ENCODE data around the gene WDR82.

Gene WDR82

DNA sequence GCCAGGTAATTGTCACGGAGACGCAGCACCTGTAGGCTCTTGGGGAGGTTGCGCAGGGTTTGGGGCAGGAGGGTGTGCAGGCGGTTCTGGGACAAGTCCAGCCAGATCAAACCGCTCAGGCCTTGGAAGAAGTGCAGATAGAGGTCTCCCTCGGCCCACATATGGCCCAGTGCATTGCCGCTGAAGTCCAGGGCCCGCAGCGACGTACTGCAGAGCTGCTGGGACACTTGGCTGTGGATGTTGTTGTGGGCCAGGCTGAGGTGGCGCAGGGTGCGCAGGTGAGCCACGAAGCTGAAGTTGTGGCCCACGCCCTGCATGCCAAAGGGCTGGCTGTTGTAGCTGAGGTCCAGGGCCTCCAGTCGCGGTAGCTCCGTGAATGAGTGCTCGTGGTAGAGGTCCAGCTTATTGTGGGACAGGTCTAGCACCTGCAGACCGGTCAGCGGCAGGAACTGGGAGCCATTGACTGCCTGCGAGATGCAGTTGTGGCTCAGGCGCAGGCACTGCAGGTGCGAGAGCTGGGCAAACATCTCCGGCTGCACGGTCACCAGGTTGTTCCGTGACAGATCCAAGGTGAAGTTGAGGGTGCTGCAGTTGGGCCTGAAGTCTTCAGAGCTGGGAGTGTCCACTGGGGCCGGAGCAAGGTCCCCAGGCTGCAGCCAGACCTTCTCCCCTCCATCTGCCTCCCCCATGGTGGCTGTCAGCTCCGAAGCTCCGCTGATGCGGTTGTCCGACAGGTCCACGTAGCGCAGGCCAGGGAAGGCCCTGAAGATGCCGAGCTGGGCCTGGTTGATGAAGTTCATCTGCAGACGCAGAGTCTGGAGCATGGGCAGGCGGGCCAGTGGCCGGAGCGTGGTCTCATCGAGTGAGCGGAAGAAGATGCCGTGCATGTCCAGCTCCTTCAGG is 55.9 kb downstream of the WDR82 start:
- Histone ChIP-seq H2AFZ (ENCODE audit: low read depth, low read length) (no peak overlapping the region), H3K27me3 (ENCODE audit: insufficient read depth, low read length) (no peaks in the 10 kb centered on the region), H3K4me3 (ENCODE audit: low read length) (no peak overlapping the region), H3K36me3 (ENCODE audit: insufficient read depth, low read length) (no peaks in the 10 kb centered on the region), H3K4me1 (ENCODE audit: insufficient read depth, low read length) (peaks cover 12% of the 10 kb centered on the region), H3K9me3 (ENCODE audit: low read length) (no peaks in the 10 kb centered on the region)

DNA sequence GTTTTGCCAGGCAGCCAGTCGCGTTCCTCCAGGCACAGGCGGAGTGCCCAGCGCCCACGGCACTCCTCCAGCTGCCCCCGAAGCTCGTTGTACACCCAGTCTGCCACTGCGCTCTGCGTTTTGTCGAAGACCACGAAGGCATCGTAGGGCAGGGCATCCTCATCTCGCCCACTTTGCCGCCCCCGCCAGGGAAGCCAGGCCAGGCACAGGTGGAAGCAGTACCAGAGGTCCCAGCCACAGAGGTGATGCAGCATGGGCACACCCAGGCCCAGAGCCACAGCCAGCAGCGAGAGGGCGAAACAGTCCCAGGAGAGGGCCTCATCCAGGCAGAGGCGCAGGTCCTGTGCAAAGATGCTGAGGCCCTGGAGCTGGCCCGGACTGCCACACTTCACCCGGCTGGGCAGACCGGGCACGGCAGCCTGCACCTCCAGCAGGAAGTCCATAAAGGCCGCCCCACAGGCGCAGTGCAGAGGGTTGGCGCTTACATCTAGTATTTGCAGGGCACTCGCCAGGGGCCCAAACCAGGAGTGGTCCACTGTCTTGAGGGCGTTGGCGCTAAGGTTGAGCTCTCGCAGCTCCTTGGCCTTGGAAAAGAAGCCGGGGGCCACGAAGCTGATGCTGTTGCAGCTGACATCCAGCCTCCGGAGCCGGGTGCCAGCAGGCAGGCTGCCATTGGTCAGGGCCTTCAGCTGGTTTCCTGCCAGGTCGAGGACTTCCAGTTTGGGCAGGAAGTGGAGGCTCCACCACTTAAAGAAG is 56.7 kb downstream of the WDR82 start:
- H3K9me3 ChIP-seq (ENCODE audit: low read length) = no peaks in the 10 kb centered on the region

DNA sequence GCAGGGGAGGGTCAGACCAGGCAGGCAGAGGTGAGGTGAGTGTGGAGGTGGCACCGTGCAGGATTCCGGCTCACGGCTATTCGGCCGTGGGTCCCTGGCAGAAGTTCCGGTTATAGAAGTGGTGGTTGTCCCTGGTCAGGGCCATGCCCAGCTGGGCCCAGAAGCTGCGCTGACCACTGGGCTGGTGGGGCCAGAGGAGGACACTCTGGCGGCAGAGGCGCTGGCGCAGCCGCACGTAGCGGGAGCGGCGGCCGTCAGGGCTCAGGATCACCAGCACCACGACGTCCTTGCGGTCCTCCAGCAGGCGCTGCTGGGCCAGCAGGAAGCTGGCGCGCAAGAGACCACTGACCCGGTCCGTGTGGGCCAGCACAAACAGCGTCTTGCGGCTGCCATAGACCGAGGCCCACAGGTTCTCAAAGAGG is 57.3 kb downstream of the WDR82 start:
- H3K9me3 ChIP-seq (ENCODE audit: low read length) = no peaks in the 10 kb centered on the region
- no peaks in the 10 kb centered on the region for H3K27me3 ChIP-seq (ENCODE audit: insufficient read depth, low read length)
- H3K4me1 ChIP-seq (ENCODE audit: insufficient read depth, low read length) = peaks cover 12% of the 10 kb centered on the region
- H3K4me3 ChIP-seq (ENCODE audit: low read length) = no peak overlapping the region
- no peak overlapping the region for H2AFZ ChIP-seq (ENCODE audit: low read depth, low read length)
- no peaks in the 10 kb centered on the region for H3K36me3 ChIP-seq (ENCODE audit: insufficient read depth, low read length)

More for the DNA sequence above, 56.7 kb downstream of the WDR82 start:
- no peak overlapping the region for H2AFZ ChIP-seq (ENCODE audit: low read depth, low read length)
- no peaks in the 10 kb centered on the region for H3K27me3 ChIP-seq (ENCODE audit: insufficient read depth, low read length)
- no peak overlapping the region for H3K4me3 ChIP-seq (ENCODE audit: low read length)
- peaks cover 12% of the 10 kb centered on the region for H3K4me1 ChIP-seq (ENCODE audit: insufficient read depth, low read length)
- H3K36me3 ChIP-seq (ENCODE audit: insufficient read depth, low read length) = no peaks in the 10 kb centered on the region

DNA sequence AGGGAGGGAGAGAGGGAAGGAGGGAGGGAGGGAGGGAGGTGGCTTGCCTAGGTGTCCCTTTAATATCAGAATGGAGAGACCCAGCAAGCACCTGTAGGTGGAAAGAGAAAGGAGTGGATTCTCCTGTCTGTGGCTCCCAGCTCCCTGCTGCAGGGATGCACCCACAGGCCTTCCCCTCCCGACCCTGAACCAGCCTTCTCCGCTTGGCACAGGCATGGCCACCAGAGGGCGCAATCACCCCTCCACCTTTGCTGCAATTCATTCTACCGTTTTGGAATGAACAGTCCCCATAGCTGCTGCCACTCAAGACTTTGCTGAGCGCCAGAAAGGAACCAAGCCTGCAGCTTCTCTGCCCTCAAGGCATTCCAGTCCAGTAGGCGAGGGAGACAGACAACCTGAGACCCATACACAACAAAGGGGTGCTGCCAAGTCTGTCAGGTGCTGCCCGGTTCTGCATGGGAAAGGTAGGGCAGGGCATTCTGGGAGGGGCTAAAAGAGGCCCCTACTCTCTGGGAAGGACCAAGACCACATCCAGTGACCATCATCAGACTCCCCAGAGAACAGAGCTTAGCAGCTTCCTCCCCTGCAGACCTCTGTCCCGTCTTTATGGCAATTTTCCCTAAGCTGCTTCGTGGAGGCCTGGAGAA is 57.9 kb downstream of the WDR82 start:
- peaks cover 3% of the 10 kb centered on the region for H3K36me3 ChIP-seq (ENCODE audit: insufficient read depth, low read length)
- no peak overlapping the region for H2AFZ ChIP-seq (ENCODE audit: low read depth, low read length)
- H3K27me3 ChIP-seq (ENCODE audit: insufficient read depth, low read length) = no peaks in the 10 kb centered on the region
- no peaks in the 10 kb centered on the region for H3K9me3 ChIP-seq (ENCODE audit: low read length)
- no peak overlapping the region for H3K4me3 ChIP-seq (ENCODE audit: low read length)
- H3K4me1 ChIP-seq (ENCODE audit: insufficient read depth, low read length) = peaks cover 12% of the 10 kb centered on the region

DNA sequence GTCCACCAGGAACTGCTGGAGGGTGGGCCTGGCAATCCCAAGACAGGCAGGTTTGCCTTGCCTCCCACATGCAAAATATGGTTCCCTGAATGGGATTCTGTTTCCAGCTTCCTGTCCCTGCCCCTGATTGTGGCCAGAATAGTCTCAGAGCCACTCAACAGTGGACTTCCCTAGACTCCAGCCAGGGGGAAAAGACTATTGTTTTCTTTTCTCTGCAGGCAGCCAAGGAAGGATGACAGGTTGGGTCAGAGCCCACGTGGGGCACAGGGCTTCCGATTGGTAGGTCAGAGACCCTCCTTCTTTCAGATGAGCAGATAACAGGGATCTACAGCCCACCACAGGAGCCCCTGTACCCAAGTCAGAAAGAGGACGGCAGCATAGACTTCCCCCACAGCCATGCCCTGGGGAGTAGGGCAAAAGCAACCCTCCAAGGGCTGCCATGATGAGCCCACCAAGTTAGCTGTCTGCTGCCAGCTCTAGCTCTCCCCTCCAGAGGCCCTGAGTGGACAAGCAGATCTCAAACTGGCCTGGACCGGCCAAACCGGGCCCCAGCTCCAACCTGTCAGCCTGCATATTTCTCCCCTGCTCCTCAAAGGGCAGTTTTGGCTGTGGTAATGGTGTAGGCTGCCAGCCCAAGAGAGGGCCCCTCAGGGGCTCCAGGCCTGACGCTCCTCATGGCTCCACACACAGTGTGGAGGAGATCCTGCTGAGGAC is 59.4 kb downstream of the WDR82 start:
- Histone ChIP-seq H3K27me3 (ENCODE audit: insufficient read depth, low read length) (no peaks in the 10 kb centered on the region), H3K4me3 (ENCODE audit: low read length) (no peak overlapping the region), H3K9me3 (ENCODE audit: low read length) (no peaks in the 10 kb centered on the region), H3K4me1 (ENCODE audit: insufficient read depth, low read length) (peaks cover 12% of the 10 kb centered on the region), H2AFZ (ENCODE audit: low read depth, low read length) (peak overlapping the region; percentile 42), H3K36me3 (ENCODE audit: insufficient read depth, low read length) (peaks cover 17% of the 10 kb centered on the region)

DNA sequence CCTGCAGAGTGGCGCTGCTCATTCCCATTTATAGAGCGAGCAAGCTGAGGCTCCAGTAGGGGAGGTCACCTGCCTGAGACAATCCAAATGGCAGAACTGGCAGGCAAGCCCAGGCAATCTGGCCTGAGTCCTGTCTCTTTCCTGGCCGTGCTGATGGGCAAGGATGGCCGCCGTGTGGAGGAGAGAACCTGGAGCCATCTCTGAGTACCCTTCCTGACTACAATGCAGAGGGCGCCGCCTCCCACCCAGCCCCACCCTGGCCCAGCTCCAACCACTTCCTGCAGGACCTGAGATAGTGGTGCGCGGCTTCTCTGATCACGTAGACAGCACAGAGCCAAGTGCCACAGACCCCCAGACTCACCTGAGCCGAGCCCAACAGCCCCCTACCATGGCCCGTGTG is 60.0 kb downstream of the WDR82 start:
- no peak overlapping the region for H2AFZ ChIP-seq (ENCODE audit: low read depth, low read length)

DNA sequence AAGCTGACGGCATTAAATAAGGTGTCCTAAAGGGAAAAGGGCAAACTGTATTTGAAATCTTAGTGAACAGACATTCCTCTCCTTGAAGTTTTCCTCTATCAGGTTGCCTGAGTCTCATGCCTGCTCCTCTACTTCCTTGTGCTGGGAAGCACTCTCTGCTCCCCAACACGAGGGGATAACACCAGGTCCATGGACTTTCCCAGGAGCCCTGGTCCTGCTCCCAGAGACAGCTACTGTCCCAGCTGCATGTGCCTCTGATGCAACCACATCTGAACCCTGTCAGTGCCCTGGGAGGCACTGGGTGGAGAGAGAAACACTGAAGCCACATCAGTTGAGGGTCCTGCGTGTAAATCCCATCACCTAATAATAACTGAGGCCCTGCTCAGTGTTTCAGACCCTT is 60.4 kb downstream of the WDR82 start:
- Histone ChIP-seq H3K36me3 (ENCODE audit: insufficient read depth, low read length) (peaks cover 26% of the 10 kb centered on the region), H2AFZ (ENCODE audit: low read depth, low read length) (no peak overlapping the region), H3K4me1 (ENCODE audit: insufficient read depth, low read length) (peaks cover 12% of the 10 kb centered on the region), H3K9me3 (ENCODE audit: low read length) (no peaks in the 10 kb centered on the region), H3K4me3 (ENCODE audit: low read length) (no peak overlapping the region), H3K27me3 (ENCODE audit: insufficient read depth, low read length) (no peaks in the 10 kb centered on the region)

More for the DNA sequence above, 60.0 kb downstream of the WDR82 start:
- Histone ChIP-seq H3K27me3 (ENCODE audit: insufficient read depth, low read length) (no peaks in the 10 kb centered on the region), H3K4me3 (ENCODE audit: low read length) (no peak overlapping the region), H3K4me1 (ENCODE audit: insufficient read depth, low read length) (peaks cover 12% of the 10 kb centered on the region), H3K9me3 (ENCODE audit: low read length) (no peaks in the 10 kb centered on the region), H3K36me3 (ENCODE audit: insufficient read depth, low read length) (peaks cover 23% of the 10 kb centered on the region)

DNA sequence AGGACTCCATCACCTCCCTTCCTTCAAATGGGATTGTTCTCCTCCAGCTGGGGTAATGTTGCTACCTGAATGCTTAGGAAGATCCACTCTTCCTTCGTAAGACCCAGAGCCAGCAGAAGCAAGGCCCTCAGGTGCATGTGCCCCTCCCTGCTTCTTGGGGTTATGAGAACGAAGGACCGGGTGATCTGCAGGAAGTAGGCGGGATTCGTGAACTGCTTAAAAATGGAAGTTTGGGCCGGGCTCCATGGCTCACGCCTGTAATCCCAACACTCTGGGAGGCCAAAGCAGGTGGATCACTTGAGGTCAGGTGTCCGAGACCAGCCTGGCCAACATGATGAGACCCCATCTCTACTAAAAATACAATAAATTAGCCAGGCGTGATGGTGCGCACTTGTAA is 61.0 kb downstream of the WDR82 start:
- Histone ChIP-seq H3K27me3 (ENCODE audit: insufficient read depth, low read length) (no peaks in the 10 kb centered on the region), H2AFZ (ENCODE audit: low read depth, low read length) (no peak overlapping the region), H3K9me3 (ENCODE audit: low read length) (no peaks in the 10 kb centered on the region), H3K4me3 (ENCODE audit: low read length) (no peak overlapping the region), H3K4me1 (ENCODE audit: insufficient read depth, low read length) (peaks cover 12% of the 10 kb centered on the region), H3K36me3 (ENCODE audit: insufficient read depth, low read length) (peaks cover 31% of the 10 kb centered on the region)

DNA sequence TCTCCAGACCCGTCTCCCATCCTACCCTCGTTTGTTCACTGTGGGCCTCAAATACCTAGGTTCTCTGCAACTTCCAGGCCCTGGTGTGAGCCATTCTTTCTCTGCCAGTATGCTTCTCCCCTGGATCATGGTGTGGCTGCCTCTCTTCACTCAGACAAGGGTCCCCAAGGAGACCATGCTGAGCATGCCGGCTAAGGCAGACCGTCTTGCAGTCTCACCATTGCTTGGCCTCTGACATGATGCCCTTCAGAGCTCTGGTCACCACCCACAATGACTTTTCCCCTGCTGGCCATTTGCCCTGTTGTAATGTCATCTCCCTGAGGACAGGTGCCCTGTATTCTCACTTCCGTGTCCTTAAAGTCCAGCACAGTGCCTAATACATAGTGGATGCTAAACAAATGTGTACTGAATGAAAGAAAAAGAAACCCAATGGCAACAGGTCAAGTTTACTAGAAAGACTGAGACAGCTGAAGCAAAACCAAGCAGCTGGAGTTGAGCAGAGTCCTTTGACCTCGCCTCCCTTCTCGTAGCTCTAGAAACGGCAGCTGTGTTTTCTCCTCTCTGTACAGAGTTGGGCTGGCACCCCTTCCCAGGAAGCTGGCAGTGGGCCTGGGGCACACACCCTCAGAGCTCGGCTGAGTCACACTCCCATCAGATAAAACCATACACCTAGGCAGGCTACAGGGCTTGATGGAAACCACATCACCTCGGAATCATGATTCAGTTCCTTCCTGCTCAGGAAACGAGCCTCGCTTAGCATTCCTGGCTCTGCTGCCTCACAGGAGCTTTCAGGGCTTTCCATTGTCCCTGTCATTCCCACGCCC is 61.7 kb downstream of the WDR82 start:
- Histone ChIP-seq H2AFZ (ENCODE audit: low read depth, low read length) (no peak overlapping the region), H3K4me1 (ENCODE audit: insufficient read depth, low read length) (peaks cover 12% of the 10 kb centered on the region), H3K4me3 (ENCODE audit: low read length) (no peak overlapping the region), H3K9me3 (ENCODE audit: low read length) (no peaks in the 10 kb centered on the region), H3K36me3 (ENCODE audit: insufficient read depth, low read length) (peaks cover 36% of the 10 kb centered on the region), H3K27me3 (ENCODE audit: insufficient read depth, low read length) (no peaks in the 10 kb centered on the region)

DNA sequence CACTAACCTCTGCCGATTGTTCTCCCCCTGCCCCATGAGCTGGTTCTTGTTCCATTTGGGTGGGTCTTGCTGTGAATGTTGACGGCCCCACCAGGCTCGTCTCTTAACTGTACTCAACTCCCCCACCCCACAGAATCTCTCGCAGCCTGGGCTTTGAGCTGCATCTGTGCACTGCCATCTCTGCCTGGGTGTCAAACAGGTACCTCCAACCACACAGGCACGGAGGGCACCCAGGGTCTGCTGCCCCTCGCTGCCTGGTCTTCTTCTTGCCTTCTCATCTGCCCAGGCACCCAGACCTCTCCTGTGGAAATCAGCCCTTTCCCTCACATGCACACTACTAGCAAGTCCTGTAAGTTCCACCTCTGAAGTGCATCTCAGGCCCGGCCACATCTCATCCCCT is 63.1 kb downstream of the WDR82 start:
- Histone ChIP-seq H3K9me3 (ENCODE audit: low read length) (no peaks in the 10 kb centered on the region), H3K4me1 (ENCODE audit: insufficient read depth, low read length) (peaks cover 12% of the 10 kb centered on the region), H3K27me3 (ENCODE audit: insufficient read depth, low read length) (no peaks in the 10 kb centered on the region), H2AFZ (ENCODE audit: low read depth, low read length) (no peak overlapping the region), H3K4me3 (ENCODE audit: low read length) (no peak overlapping the region), H3K36me3 (ENCODE audit: insufficient read depth, low read length) (peaks cover 51% of the 10 kb centered on the region)

DNA sequence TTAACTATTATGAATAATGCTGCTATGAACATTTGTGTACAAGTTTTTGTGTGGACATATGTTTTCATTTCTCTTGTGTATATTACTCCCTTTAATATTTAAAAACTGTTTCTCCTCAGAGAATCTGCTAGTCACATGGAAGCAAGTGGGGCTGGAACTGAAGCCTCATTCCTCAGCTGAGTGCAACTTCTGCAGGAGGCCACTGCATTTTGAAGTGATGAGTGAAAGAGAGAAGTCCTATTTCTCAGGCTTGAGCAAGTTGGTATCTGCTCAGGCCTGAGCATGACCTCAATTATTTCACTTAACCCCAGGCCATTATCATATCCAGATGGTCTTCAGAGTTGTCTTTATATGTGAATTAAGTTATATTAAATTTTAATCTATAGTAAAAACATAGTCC is 64.5 kb downstream of the WDR82 start:
- peaks cover 3% of the 10 kb centered on the region for H3K4me1 ChIP-seq (ENCODE audit: insufficient read depth, low read length)
- no peak overlapping the region for H2AFZ ChIP-seq (ENCODE audit: low read depth, low read length)
- H3K27me3 ChIP-seq (ENCODE audit: insufficient read depth, low read length) = no peaks in the 10 kb centered on the region
- peaks cover 63% of the 10 kb centered on the region for H3K36me3 ChIP-seq (ENCODE audit: insufficient read depth, low read length)
- no peaks in the 10 kb centered on the region for H3K9me3 ChIP-seq (ENCODE audit: low read length)
- no peak overlapping the region for H3K4me3 ChIP-seq (ENCODE audit: low read length)

DNA sequence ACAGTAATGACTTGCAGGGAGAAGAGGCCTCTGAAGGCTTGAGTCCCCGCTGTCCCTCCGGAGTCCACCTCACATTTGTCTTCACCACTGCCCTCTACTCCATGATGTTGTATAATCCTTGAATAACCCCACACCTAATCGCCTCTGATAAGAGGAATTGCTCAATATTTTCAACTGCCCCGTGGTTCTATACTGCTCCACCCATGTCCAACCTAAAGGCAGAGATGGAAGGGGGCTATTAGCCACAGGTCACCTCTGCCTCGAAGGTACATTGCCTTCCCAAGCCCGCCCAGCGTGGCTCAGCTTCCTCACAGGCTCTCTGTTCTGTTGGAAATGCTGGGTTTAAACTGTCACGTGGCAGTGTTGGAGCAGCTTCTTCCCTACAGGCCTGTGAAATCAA is 65.4 kb downstream of the WDR82 start:
- Histone ChIP-seq H3K27me3 (ENCODE audit: insufficient read depth, low read length) (no peaks in the 10 kb centered on the region), H3K9me3 (ENCODE audit: low read length) (no peaks in the 10 kb centered on the region), H3K4me3 (ENCODE audit: low read length) (no peak overlapping the region), H2AFZ (ENCODE audit: low read depth, low read length) (no peak overlapping the region), H3K36me3 (ENCODE audit: insufficient read depth, low read length) (peaks cover 71% of the 10 kb centered on the region), H3K4me1 (ENCODE audit: insufficient read depth, low read length) (no peaks in the 10 kb centered on the region)

Measured in neuron (in vitro differentiated cells).